GM11168 (cell line): Measurements from ENCODE around the gene SIAH3.

ENCODE experiments used
- in situ Hi-C: fragments of 300-500 bp; cut with MboI; formaldehyde crosslinking; loops from one replicate; pipeline ENCODE4 v1.12.0; 2022; ENCODE audit warnings: low sequenced_read_pairs; ENCODE audit not compliant: unreplicated experiment

SIAH3 gene

GRCh38 chr13:45851171-45851921, at the start of gene SIAH3:
Gene SIAH3 (minus strand): TSS chr13:45851753. CDS start chr13:45851629, 124 bp downstream.
- in situ Hi-C loops = no loop called here

GRCh38 chr13:45899406-45899805, 47.9 kb upstream of the SIAH3 start:
- in situ Hi-C loops = no loop called here

GRCh38 chr13:45897562-45897961, 46.0 kb upstream of the SIAH3 start:
- in situ Hi-C loops = no loop called here

- in situ Hi-C loops = no loop called here
Observed at GRCh38 chr13:45896285-45896684, 44.7 kb upstream of the SIAH3 start.

GRCh38 chr13:45895881-45896280, 44.3 kb upstream of the SIAH3 start:
- in situ Hi-C loops = no loop called here

- in situ Hi-C loops = no loop called here
Observed at GRCh38 chr13:45892513-45892912, 41.0 kb upstream of the SIAH3 start.

GRCh38 chr13:45889590-45890243, 38.2 kb upstream of the SIAH3 start:
- in situ Hi-C loops = no loop called here

GRCh38 chr13:45886466-45886865, 34.9 kb upstream of the SIAH3 start:
- in situ Hi-C loops = no loop called here

GRCh38 chr13:45885194-45885593, 33.6 kb upstream of the SIAH3 start:
- in situ Hi-C loops = no loop called here

- in situ Hi-C loops = no loop called here
Observed at GRCh38 chr13:45882626-45883025, 31.1 kb upstream of the SIAH3 start.

- in situ Hi-C loops = no loop called here
Observed at GRCh38 chr13:45881353-45881752, 29.8 kb upstream of the SIAH3 start.

GRCh38 chr13:45880242-45880641, 28.7 kb upstream of the SIAH3 start:
- in situ Hi-C loops = no loop called here

GRCh38 chr13:45879666-45880065, 28.1 kb upstream of the SIAH3 start:
- in situ Hi-C loops = loop anchor here (10.0 kb wide), 1 partner anchor 145 kb away; no protein-coding TSS in a partner anchor

GRCh38 chr13:45878966-45879365, 27.4 kb upstream of the SIAH3 start:
- in situ Hi-C loops = loop anchor here (10.0 kb wide), 1 partner anchor 144 kb away; no protein-coding TSS in a partner anchor

- in situ Hi-C loops = loop anchor here (10.0 kb wide), 1 partner anchor 142 kb away; no protein-coding TSS in a partner anchor
Observed at GRCh38 chr13:45876781-45877180, 25.2 kb upstream of the SIAH3 start.

GRCh38 chr13:45875951-45876350, 24.4 kb upstream of the SIAH3 start:
- in situ Hi-C loops = loop anchor here (10.0 kb wide), 1 partner anchor 141 kb away; no protein-coding TSS in a partner anchor

- in situ Hi-C loops = loop anchor here (10.0 kb wide), 1 partner anchor 139 kb away; no protein-coding TSS in a partner anchor
Observed at GRCh38 chr13:45873491-45874325, 22.2 kb upstream of the SIAH3 start.

- in situ Hi-C loops = loop anchor here (10.0 kb wide), 1 partner anchor 138 kb away; no protein-coding TSS in a partner anchor
Observed at GRCh38 chr13:45872566-45872965, 21.0 kb upstream of the SIAH3 start.

- in situ Hi-C loops = loop anchor here (10.0 kb wide), 1 partner anchor 136 kb away; no protein-coding TSS in a partner anchor
Observed at GRCh38 chr13:45871201-45871600, 19.6 kb upstream of the SIAH3 start.

GRCh38 chr13:45870232-45870631, 18.7 kb upstream of the SIAH3 start:
- in situ Hi-C loops = loop anchor here (10.0 kb wide), 1 partner anchor 135 kb away; no protein-coding TSS in a partner anchor
